ENCODE results near the gene ADNP. TPM values are rescaled to one million over a fixed set of nuclear protein-coding genes. Genes with fewer than 3 reads are reported as not detected.

Gene ADNP
- total RNA-seq, 4 donors from 2014 or later, result 29.2 to 47.5 (median 32.8) TPM

GRCh38 chr20:50953196-50953595 lies 22.0 kb upstream of the ADNP start:
- Histone ChIP-seq H3K4me1 (peaks cover 8 to 34% (median 13%) of the 10 kb centered on the region in 3 donors), H3K36me3 (peaks cover 0 to 75% (median 14%) of the 10 kb centered on the region in 3 donors), H3K4me3 (no peak overlapping the region), H3K27me3 (no peaks in the 10 kb centered on the region), H3K27ac (no peak overlapping the region), H3K9me3 (no peaks in the 10 kb centered on the region)
- no peak for TF ChIP-seq POLR2A (IDR thresholded peaks at IDR 0.05)
- no peak for TF ChIP-seq CTCF (IDR thresholded peaks at IDR 0.05)
- no peak for DNase-seq
- 88 to 89% methylated on average over 2 of the region's 2 CpGs for WGBS, 2 donors
- intact Hi-C loops (cut with DNase I), result no loop called here

DNA sequence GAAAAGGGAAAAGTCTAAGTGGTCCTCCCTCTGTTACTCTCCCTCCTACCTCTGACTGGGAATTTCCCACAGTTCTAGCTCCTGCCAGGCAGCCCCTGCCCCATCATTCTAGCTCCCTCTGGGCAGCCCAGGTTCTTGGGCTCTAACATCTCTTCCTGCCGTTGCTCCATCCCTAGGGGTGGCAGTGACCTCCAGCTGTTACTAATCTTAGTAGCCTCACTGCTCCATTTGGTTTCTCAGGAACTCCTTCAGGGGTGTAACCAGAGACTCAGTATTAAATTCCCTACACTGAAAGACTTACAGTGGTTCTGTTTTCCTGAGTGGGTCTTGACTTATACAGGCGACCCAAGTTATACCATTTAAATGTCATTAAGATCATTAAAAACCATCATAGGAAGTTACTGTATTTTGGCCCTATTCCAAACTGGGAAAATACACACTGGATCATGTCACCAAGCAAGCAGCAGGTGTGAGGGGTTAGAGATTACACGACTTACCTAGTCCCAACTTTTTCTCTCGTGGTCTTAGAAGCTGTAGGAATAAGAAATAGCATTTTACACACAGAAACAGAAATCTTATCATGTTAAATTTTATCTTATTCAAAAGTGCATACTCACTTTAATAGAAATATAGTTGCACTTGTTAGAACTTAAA lies 17.0 kb upstream of the ADNP start:
- Histone ChIP-seq H3K4me3 (no peak overlapping the region), H3K27ac (no peak overlapping the region), H3K27me3 (no peaks in the 10 kb centered on the region), H3K36me3 (peaks cover 15 to 100% (median 32%) of the 10 kb centered on the region in 3 donors), H3K9me3 (no peaks in the 10 kb centered on the region), H3K4me1 (no peaks in the 10 kb centered on the region)
- no peak for DNase-seq
- intact Hi-C loops (cut with DNase I), result no loop called here
- WGBS, 2 donors, result 86 to 87% methylated on average over 4 of the region's 4 CpGs
- TF ChIP-seq CTCF (IDR thresholded peaks at IDR 0.05) (no peak), POLR2A (IDR thresholded peaks at IDR 0.05) (no peak)

GRCh38 chr20:50943069-50943468 lies 11.8 kb upstream of the ADNP start:
- Histone ChIP-seq H3K9me3 (no peaks in the 10 kb centered on the region), H3K27me3 (no peaks in the 10 kb centered on the region), H3K27ac (no peak overlapping the region), H3K36me3 (peaks cover 18 to 100% (median 39%) of the 10 kb centered on the region in 3 donors), H3K4me3 (no peak overlapping the region), H3K4me1 (no peaks in the 10 kb centered on the region)
- WGBS, 2 donors, result 91 to 93% methylated on average over 7 of the region's 7 CpGs
- DNase-seq, result no peak
- intact Hi-C loops (cut with DNase I), result no loop called here
- TF ChIP-seq POLR2A (IDR thresholded peaks at IDR 0.05), result no peak
- TF ChIP-seq CTCF (IDR thresholded peaks at IDR 0.05), result no peak

DNA sequence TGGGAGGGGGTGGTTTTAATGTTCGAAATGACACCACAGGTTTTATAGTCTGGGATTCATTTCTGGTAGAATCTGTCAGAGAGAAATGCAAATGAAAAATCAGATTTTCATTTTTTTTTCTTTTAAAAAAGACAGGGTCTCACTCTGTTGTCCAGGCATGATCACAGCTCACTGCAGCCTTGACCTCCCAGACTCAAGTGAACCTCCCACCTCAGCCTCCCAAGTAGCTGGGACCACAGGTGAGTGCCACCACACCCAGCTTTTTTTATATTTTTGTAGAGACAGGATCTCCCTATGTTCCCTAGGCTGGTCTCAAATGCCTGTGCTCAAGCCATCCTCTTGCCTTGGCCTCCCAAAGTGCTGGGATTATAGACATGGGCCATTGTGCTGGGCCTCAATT lies 2.4 kb upstream of the ADNP start:
- intact Hi-C loops (cut with DNase I), result loop anchor here (5.0 kb wide), 1 partner anchor 136 kb away; the partner anchor contains the start of gene BCAS4
- no peak overlapping the region for H3K4me3 ChIP-seq

More for the DNA sequence above, 2.4 kb upstream of the ADNP start:
- no peak for DNase-seq
- WGBS, 2 donors, result 85 to 89% methylated on average over 1 of the region's 1 CpG
- no peak overlapping the region for H3K27ac ChIP-seq
- H3K27me3 ChIP-seq, result no peaks in the 10 kb centered on the region
- H3K9me3 ChIP-seq, result no peaks in the 10 kb centered on the region
- peaks cover 0 to 60% (median 15%) of the 10 kb centered on the region in 3 donors for H3K36me3 ChIP-seq
- H3K4me1 ChIP-seq, result peaks cover 10 to 23% (median 13%) of the 10 kb centered on the region in 3 donors
- TF ChIP-seq CTCF (IDR thresholded peaks at IDR 0.05), result no peak
- TF ChIP-seq POLR2A (IDR thresholded peaks at IDR 0.05), result no peak

Data from esophagus squamous epithelium (tissue), 5 donors.